NT2/D1 (cell line): ENCODE measurements around the gene SORBS2.
A peak's percentile ranks its signal among the peaks of the same experiment; 100 is the strongest.

Experiments
- DNase-seq: peaks from one replicate; pipeline ENCODE4 v3.0.0-alpha.2; 2011; ENCODE audit warnings: low read depth, low spot score
- H3K27me3 ChIP-seq: 2 replicates; pipeline ENCODE4 v1.6.0; 2011; ENCODE audit warnings: mild to moderate bottlenecking; ENCODE audit not compliant: insufficient read length, insufficient read depth
- H3K36me3 ChIP-seq: 2 replicates; pipeline ENCODE4 v1.6.1; 2011; ENCODE audit warnings: mild to moderate bottlenecking, low read length, mixed read lengths; ENCODE audit not compliant: insufficient read depth, insufficient read length
- H3K4me1 ChIP-seq: 2 replicates; pipeline ENCODE4 v1.5.1; 2011; ENCODE audit not compliant: insufficient read depth, insufficient read length
- H3K4me3 ChIP-seq: 2 replicates; pipeline ENCODE4 v1.5.1; 2011; ENCODE audit warnings: low read depth; ENCODE audit not compliant: insufficient read length
- H3K9ac ChIP-seq: 2 replicates; pipeline ENCODE4 v1.6.0; 2011; ENCODE audit warnings: low read depth; ENCODE audit not compliant: insufficient read length
- H3K9me3 ChIP-seq: 2 replicates; pipeline ENCODE4 v1.5.1; 2011; ENCODE audit warnings: mild to moderate bottlenecking, low read length; ENCODE audit not compliant: insufficient read depth
- SUZ12 ChIP-seq: IDR thresholded peaks from 2 replicates; pipeline ENCODE4 v1.6.1; 2011; ENCODE audit not compliant: insufficient read length, insufficient read depth; ENCODE audit errors: extremely low read depth
- YY1 ChIP-seq: IDR thresholded peaks from 2 replicates; pipeline ENCODE4 v1.6.1; 2011; ENCODE audit not compliant: insufficient read length, insufficient read depth
- ZNF274 ChIP-seq: IDR thresholded peaks from 2 replicates; pipeline ENCODE4 v1.6.1; 2011; ENCODE audit warnings: mild to moderate bottlenecking, low read depth, low read length

SORBS2 gene

DNA sequence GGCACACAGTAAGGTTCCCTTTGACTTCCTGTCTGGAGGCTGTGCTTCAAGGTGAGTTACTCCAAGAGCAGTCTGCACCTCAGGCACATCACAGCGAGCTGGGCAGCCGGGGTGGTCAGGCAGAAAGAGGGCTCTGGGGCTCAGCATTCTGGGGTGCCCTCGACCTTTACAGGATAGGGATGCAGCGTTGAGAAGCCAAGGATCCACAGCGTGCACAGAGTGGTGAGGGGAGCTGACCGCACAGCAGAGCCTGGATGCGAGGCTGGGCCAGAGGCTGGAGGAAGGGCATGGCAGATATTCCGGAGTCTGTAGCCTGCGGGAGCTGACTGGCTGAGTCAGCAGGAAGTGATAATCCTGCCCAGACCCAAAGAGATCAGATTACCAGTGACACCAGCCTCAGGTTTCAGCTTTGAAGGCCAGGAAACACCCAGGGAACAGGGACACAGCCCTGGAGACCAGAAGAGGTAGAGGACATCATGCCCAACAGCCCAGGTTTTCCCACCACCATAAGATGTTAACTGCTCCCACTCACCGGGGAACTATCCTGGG is 238.3 kb downstream of the SORBS2 start:
- H3K9ac ChIP-seq, result no peak overlapping the region

DNA sequence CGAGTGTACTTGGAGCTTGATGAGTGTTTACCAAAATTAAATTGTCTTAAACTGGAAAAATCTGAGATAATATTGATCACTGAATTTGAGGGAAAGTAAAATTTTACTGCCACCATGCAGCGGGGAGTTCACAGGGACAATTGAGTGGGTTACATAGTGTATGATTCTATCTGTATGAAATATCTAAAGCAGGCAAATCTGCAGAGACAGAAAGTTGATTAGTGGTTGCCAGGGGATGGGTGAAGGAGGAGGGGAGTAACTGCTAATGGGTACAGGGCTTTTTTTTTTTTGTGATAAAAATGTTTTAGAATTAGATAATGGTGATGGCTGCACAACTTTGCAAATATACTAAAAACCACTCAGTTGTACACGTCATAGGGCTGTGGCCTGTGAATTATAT is 241.3 kb downstream of the SORBS2 start:
- H3K9ac ChIP-seq, result no peak overlapping the region
- H3K4me1 ChIP-seq, result no peaks in the 10 kb centered on the region
- DNase-seq, result no peak
- H3K27me3 ChIP-seq, result no peaks in the 10 kb centered on the region
- no peaks in the 10 kb centered on the region for H3K36me3 ChIP-seq
- TF ChIP-seq ZNF274 (no peak), YY1 (no peak), SUZ12 (no peak)
- no peak overlapping the region for H3K4me3 ChIP-seq
- peaks cover under 1% of the 10 kb centered on the region; the same call in 1 of the 2 replicates for H3K9me3 ChIP-seq

More for the DNA sequence above, 238.3 kb downstream of the SORBS2 start:
- TF ChIP-seq ZNF274, result no peak
- Histone ChIP-seq H3K27me3 (no peaks in the 10 kb centered on the region), H3K36me3 (no peaks in the 10 kb centered on the region), H3K4me1 (no peaks in the 10 kb centered on the region), H3K4me3 (no peak overlapping the region), H3K9me3 (no peaks in the 10 kb centered on the region)
- peak; percentile 54 for DNase-seq

GRCh38 chr4:185567381-185568376 is 244.3 kb downstream of the SORBS2 start:
- no peaks in the 10 kb centered on the region for H3K27me3 ChIP-seq
- no peaks in the 10 kb centered on the region for H3K4me1 ChIP-seq
- peaks cover 10% of the 10 kb centered on the region for H3K9me3 ChIP-seq
- DNase-seq, result no peak
- H3K4me3 ChIP-seq, result no peak overlapping the region
- no peaks in the 10 kb centered on the region for H3K36me3 ChIP-seq
- H3K9ac ChIP-seq, result no peak overlapping the region
- no peak for TF ChIP-seq ZNF274
- TF ChIP-seq SUZ12, result no peak
- TF ChIP-seq YY1, result no peak

- no peak overlapping the region for H3K9ac ChIP-seq
- H3K4me3 ChIP-seq, result no peak overlapping the region
- no peak for DNase-seq
- no peaks in the 10 kb centered on the region for H3K4me1 ChIP-seq
- no peak for TF ChIP-seq YY1
- no peaks in the 10 kb centered on the region for H3K27me3 ChIP-seq
- H3K9me3 ChIP-seq, result peaks cover 10% of the 10 kb centered on the region
- no peaks in the 10 kb centered on the region for H3K36me3 ChIP-seq
Measured at GRCh38 chr4:185566972-185567371, 245.0 kb downstream of the SORBS2 start.

- Histone ChIP-seq H3K4me3 (no peak overlapping the region), H3K4me1 (no peaks in the 10 kb centered on the region), H3K27me3 (no peaks in the 10 kb centered on the region), H3K36me3 (no peaks in the 10 kb centered on the region), H3K9me3 (peaks cover 10% of the 10 kb centered on the region), H3K9ac (no peak overlapping the region)
- TF ChIP-seq YY1 (no peak), ZNF274 (no peak), SUZ12 (no peak)
- no peak for DNase-seq
Measured at GRCh38 chr4:185566425-185566824, 245.6 kb downstream of the SORBS2 start.

DNA sequence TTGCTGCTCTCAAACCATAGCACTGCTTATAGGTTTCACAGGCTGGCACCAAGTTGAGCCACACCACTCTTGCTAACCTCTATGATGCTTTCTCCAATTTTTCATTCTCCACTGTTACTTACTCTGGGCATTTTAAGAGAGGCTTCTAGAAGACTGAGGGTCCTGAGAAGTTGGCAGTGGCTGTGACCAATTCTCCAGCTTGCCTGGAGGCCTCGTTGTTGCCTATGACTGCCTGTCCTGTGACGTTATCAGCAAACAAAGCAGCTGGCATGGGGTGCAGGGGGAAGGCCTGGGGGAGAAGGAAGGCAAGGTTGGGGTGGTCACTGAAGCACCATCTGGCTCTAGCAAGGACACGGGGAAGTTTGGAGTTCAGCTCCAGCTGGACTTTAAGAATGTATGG is 246.3 kb downstream of the SORBS2 start:
- DNase-seq, result no peak
- H3K4me3 ChIP-seq, result no peak overlapping the region
- TF ChIP-seq YY1 (no peak), SUZ12 (no peak), ZNF274 (no peak)
- no peak overlapping the region for H3K9ac ChIP-seq
- H3K4me1 ChIP-seq, result no peaks in the 10 kb centered on the region
- no peaks in the 10 kb centered on the region for H3K36me3 ChIP-seq
- H3K27me3 ChIP-seq, result no peaks in the 10 kb centered on the region
- H3K9me3 ChIP-seq, result peaks cover 10% of the 10 kb centered on the region

GRCh38 chr4:185564349-185564748 is 247.6 kb downstream of the SORBS2 start:
- Histone ChIP-seq H3K4me3 (no peak overlapping the region), H3K36me3 (no peaks in the 10 kb centered on the region), H3K27me3 (no peaks in the 10 kb centered on the region), H3K9me3 (peaks cover 10% of the 10 kb centered on the region), H3K9ac (no peak overlapping the region), H3K4me1 (peaks cover 2% of the 10 kb centered on the region)
- TF ChIP-seq ZNF274 (no peak), YY1 (no peak), SUZ12 (no peak)
- DNase-seq, result no peak
